Measurements from ENCODE around the gene UNC93A. TPM values are rescaled to one million over a fixed set of nuclear protein-coding genes. Genes with fewer than 3 reads are reported as not detected.
"Not testable (repeated sequence)": the region's sequence is repeated elsewhere in the genome, so short reads cannot be mapped to it uniquely, and the experiment has no call there.

UNC93A gene
- total RNA-seq, 2 experiments from 2014 or later, result not detected

DNA sequence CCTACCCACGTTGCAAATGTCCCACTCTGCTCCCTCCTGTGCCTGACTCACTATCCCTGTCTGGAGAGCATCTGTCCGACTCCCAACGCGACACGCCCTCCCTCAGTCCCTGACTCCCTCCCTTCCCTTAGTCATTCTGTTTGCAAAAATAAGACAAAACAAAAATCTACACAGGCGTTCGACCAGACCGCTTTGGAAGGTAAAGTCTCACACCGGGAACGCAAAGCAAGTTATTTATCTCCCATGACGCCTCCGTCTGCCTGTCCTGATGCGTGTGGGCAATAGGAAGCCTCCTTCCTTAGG, 29.6 kb downstream of the UNC93A start:
- H3K79me2 ChIP-seq (ENCODE audit: insufficient read depth, low read depth, low read length); CTCF ChIA-PET (ENCODE audit: unreplicated experiment); H3K27ac ChIP-seq (ENCODE audit: low read depth, low read length, poor library complexity, severe bottlenecking); POLR2A ChIA-PET; H3K4me2 ChIP-seq (ENCODE audit: low read length); intact Hi-C loops (cut with micrococcal nuclease; ENCODE audit: unreplicated experiment); BruUV-seq (replicated peaks); H3K9me2 ChIP-seq (ENCODE audit: insufficient read depth, low read length); H3K4me1 ChIP-seq (ENCODE audit: insufficient read depth, low read length, poor library complexity, severe bottlenecking); H4K20me1 ChIP-seq (ENCODE audit: insufficient read depth, low read length); H3K36me3 ChIP-seq (ENCODE audit: insufficient read depth, low read length); H3K9me3 ChIP-seq (ENCODE audit: low read length); DNase-seq (ENCODE audit: low spot score); H2AFZ ChIP-seq (ENCODE audit: low read length); H3K4me3 ChIP-seq (ENCODE audit: low read depth, low read length, poor library complexity, severe bottlenecking): not testable (repeated sequence)

DNA sequence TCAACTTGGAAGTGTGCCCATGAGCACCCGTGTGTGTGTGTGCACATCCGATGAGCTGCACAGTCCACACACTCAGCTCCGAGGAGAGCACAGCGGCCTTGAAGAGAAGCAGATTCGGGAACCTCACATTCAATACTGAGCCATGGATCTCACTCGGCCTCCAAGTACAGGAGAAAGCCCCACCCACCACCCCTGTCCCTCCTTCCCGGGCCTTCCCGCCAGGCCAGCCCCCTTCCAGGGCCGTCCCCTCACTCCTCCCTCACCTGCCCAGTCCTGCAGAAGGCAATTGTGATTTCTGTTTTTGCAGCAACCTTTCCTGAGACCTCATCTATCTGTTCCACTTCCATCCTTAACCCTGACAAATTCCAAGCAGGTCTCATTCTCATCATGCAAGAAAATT, 30.1 kb downstream of the UNC93A start:
- intact Hi-C loops (cut with micrococcal nuclease; ENCODE audit: unreplicated experiment); H3K4me3 ChIP-seq (ENCODE audit: low read depth, low read length, poor library complexity, severe bottlenecking); H2AFZ ChIP-seq (ENCODE audit: low read length); DNase-seq (ENCODE audit: low spot score); H3K36me3 ChIP-seq (ENCODE audit: insufficient read depth, low read length); H3K4me2 ChIP-seq (ENCODE audit: low read length); H3K27ac ChIP-seq (ENCODE audit: low read depth, low read length, poor library complexity, severe bottlenecking); H3K4me1 ChIP-seq (ENCODE audit: insufficient read depth, low read length, poor library complexity, severe bottlenecking); CTCF ChIA-PET (ENCODE audit: unreplicated experiment); H3K9me2 ChIP-seq (ENCODE audit: insufficient read depth, low read length); BruUV-seq (replicated peaks); H3K79me2 ChIP-seq (ENCODE audit: insufficient read depth, low read depth, low read length); H3K9me3 ChIP-seq (ENCODE audit: low read length); H4K20me1 ChIP-seq (ENCODE audit: insufficient read depth, low read length); POLR2A ChIA-PET: not testable (repeated sequence)

DNA sequence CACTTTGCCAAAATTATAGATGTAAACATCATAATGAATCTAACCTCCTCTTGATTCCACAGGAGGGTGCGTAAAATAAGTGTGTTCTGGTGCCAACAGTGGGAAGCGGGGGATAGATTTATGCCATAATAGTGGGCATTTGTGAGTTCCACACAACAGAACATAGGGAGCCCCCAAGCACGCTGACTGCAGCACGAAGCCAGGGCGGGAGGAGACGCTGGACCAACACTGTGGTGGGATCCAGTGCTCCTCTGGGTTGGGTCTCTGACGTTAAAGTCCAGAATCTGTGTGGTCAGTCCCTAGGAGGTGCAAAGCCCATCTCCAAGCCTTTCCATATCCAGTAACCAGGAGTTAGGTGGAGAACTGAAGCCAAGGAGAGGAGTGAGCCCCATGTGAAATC, 32.0 kb downstream of the UNC93A start:
- H3K79me2 ChIP-seq (ENCODE audit: insufficient read depth, low read depth, low read length), result no peaks in the 10 kb centered on the region
- no TSS peak for BruUV-seq (replicated peaks)
- ChIA-PET CTCF (ENCODE audit: unreplicated experiment) (no interaction called here), POLR2A (no interaction called here)
- H3K4me1 ChIP-seq (ENCODE audit: insufficient read depth, low read length, poor library complexity, severe bottlenecking), result no peaks in the 10 kb centered on the region
- no peak for DNase-seq (ENCODE audit: low spot score)
- H3K36me3 ChIP-seq (ENCODE audit: insufficient read depth, low read length), result no peaks in the 10 kb centered on the region
- no peak overlapping the region for H3K27ac ChIP-seq (ENCODE audit: low read depth, low read length, poor library complexity, severe bottlenecking)
- TF ChIP-seq EZH2phosphoT487 (IDR thresholded peaks at IDR 0.05; ENCODE audit: borderline replicate concordance, low read depth, low read length) (no peak), CTCF (conservative IDR thresholded peaks at IDR 0.05; ENCODE audit: low read length) (no peak)
- intact Hi-C loops (cut with micrococcal nuclease; ENCODE audit: unreplicated experiment), result no loop called here
- H3K9me3 ChIP-seq (ENCODE audit: low read length), result no peaks in the 10 kb centered on the region
- H3K4me2 ChIP-seq (ENCODE audit: low read length), result no peak overlapping the region
- no peaks in the 10 kb centered on the region for H3K9me2 ChIP-seq (ENCODE audit: insufficient read depth, low read length)
- no peaks in the 10 kb centered on the region for H4K20me1 ChIP-seq (ENCODE audit: insufficient read depth, low read length)
- H2AFZ ChIP-seq (ENCODE audit: low read length), result no peak overlapping the region
- no peak overlapping the region for H3K4me3 ChIP-seq (ENCODE audit: low read depth, low read length, poor library complexity, severe bottlenecking)

- Histone ChIP-seq H3K4me2 (ENCODE audit: low read length) (no peak overlapping the region), H3K4me3 (ENCODE audit: low read depth, low read length, poor library complexity, severe bottlenecking) (no peak overlapping the region), H3K9me2 (ENCODE audit: insufficient read depth, low read length) (no peaks in the 10 kb centered on the region), H4K20me1 (ENCODE audit: insufficient read depth, low read length) (no peaks in the 10 kb centered on the region), H3K36me3 (ENCODE audit: insufficient read depth, low read length) (no peaks in the 10 kb centered on the region), H2AFZ (ENCODE audit: low read length) (no peak overlapping the region), H3K27ac (ENCODE audit: low read depth, low read length, poor library complexity, severe bottlenecking) (no peak overlapping the region), H3K79me2 (ENCODE audit: insufficient read depth, low read depth, low read length) (no peaks in the 10 kb centered on the region), H3K4me1 (ENCODE audit: insufficient read depth, low read length, poor library complexity, severe bottlenecking) (no peaks in the 10 kb centered on the region), H3K9me3 (ENCODE audit: low read length) (no peaks in the 10 kb centered on the region)
- intact Hi-C loops (cut with micrococcal nuclease; ENCODE audit: unreplicated experiment), result no loop called here
- no peak for DNase-seq (ENCODE audit: low spot score)
- TF ChIP-seq CTCF (conservative IDR thresholded peaks at IDR 0.05; ENCODE audit: low read length) (no peak), EZH2phosphoT487 (IDR thresholded peaks at IDR 0.05; ENCODE audit: borderline replicate concordance, low read depth, low read length) (no peak)
- ChIA-PET POLR2A (interaction anchor here (0.7 to 0.9 kb wide), 2 partner anchors 12 to 219 kb away, joined by 3 to 7 read pairs; no protein-coding TSS in a partner anchor), CTCF (ENCODE audit: unreplicated experiment) (no interaction called here)
- no TSS peak for BruUV-seq (replicated peaks)
Observed at GRCh38 chr6:167324111-167324510, 33.0 kb downstream of the UNC93A start.
